SK-N-SH (cell line): ENCODE results near the gene TARDBP. TPM values are rescaled to one million over a fixed set of nuclear protein-coding genes. Genes with fewer than 3 reads are reported as not detected.

Source experiments
- CTCF ChIA-PET: fragments of 300-600, 350-600 bp; formaldehyde crosslinking; extraction: SDS; loops from one replicate; lab custom pipeline; 2021; lab: Yijun Ruan, JAX
- POLR2A ChIA-PET: fragments of 350-600 bp; sonication (Branson Sonifier 250); formaldehyde crosslinking; extraction: SDS; loops from one replicate; lab custom pipeline; 2020; ENCODE audit warnings: antibody characterized with exemption, inconsistent platforms; lab: Yijun Ruan, JAX
- DNase-seq: peaks from one replicate; pipeline ENCODE4 v3.0.0; 2012
- H2AFZ ChIP-seq: fragments of 200-600 bp; sonication (generic); 2 replicates; pipeline ENCODE4 v1.8.1; 2016; ENCODE audit warnings: antibody characterized with exemption, mild to moderate bottlenecking, low read depth
- H3F3A ChIP-seq: fragments of 200-600 bp; sonication (generic); replicated peaks from 2 replicates; pipeline ENCODE3; 2016; ENCODE audit warnings: antibody characterized with exemption, mild to moderate bottlenecking; ENCODE audit not compliant: insufficient read depth
- H3K27ac ChIP-seq, 2 experiments: fragments of 200-500 bp in 1 of 2; fragments of 200-600 bp in 1 of 2; sonication (Bioruptor generic) in 1 of 2; sonication (generic), shearing (Covaris generic) in 1 of 2; 2 replicates each; pipeline versions ENCODE4 v1.5.1 to v1.6.1; 2014 to 2016; ENCODE audit warnings: low read depth in 2 of 2, inconsistent platforms in 1 of 2, low read length in 1 of 2, mild to moderate bottlenecking in 1 of 2, mixed read lengths in 1 of 2
- H3K27me3 ChIP-seq: fragments of 200-600 bp; sonication (generic), shearing (Covaris generic); 2 replicates; pipeline ENCODE4 v1.6.1; 2016; ENCODE audit warnings: mixed run types; ENCODE audit not compliant: insufficient read depth
- H3K36me3 ChIP-seq, 2 experiments: fragments of 200-500 bp in 1 of 2; fragments of 200-600 bp in 1 of 2; sonication (Bioruptor generic) in 1 of 2; sonication (generic) in 1 of 2; replicated peaks in 1 of 2; 2 replicates each; pipeline versions ENCODE3 to v1.5.1; 2014 to 2016; ENCODE audit warnings: low read length in 1 of 2, mild to moderate bottlenecking in 1 of 2; ENCODE audit not compliant: insufficient read depth in 2 of 2, control insufficient read depth in 1 of 2
- H3K4me1 ChIP-seq, 2 experiments: fragments of 200-500 bp in 1 of 2; fragments of 200-600 bp in 1 of 2; sonication (Bioruptor generic) in 1 of 2; sonication (generic), shearing (Covaris generic) in 1 of 2; 2 replicates each; pipeline versions ENCODE4 v1.5.1 to v1.6.1; 2014 to 2016; ENCODE audit warnings: low read depth in 1 of 2, low read length in 1 of 2, mixed run types in 1 of 2; ENCODE audit not compliant: insufficient read depth in 2 of 2, control insufficient read depth in 1 of 2
- H3K4me2 ChIP-seq: fragments of 200-600 bp; sonication (generic), shearing (Covaris generic); 2 replicates; pipeline ENCODE4 v1.6.1; 2017; ENCODE audit warnings: mixed run types
- H3K4me3 ChIP-seq, 2 experiments: fragments of 200-500 bp in 1 of 2; fragments of 200-600 bp in 1 of 2; sonication (Bioruptor generic) in 1 of 2; sonication (generic), shearing (Covaris generic) in 1 of 2; 2 replicates each; pipeline versions ENCODE4 v1.5.1 to v1.8.1; 2014 to 2016; ENCODE audit warnings: low read depth in 2 of 2, inconsistent platforms in 1 of 2, low read length in 1 of 2, mild to moderate bottlenecking in 1 of 2, mixed read lengths in 1 of 2, moderate library complexity in 1 of 2
- H3K79me2 ChIP-seq: fragments of 200-600 bp; sonication (generic); 2 replicates; pipeline ENCODE4 v1.8.1; 2017; ENCODE audit warnings: mild to moderate bottlenecking; ENCODE audit not compliant: insufficient read depth
- H3K9ac ChIP-seq: fragments of 200-600 bp; sonication (generic); 2 replicates; pipeline ENCODE4 v1.6.1; 2017; ENCODE audit warnings: mixed run types
- H3K9me2 ChIP-seq: fragments of 200-600 bp; sonication (generic); 2 replicates; pipeline ENCODE4 v1.6.1; 2017; ENCODE audit warnings: mixed run types
- H3K9me3 ChIP-seq: fragments of 200-600 bp; sonication (generic); 2 replicates; pipeline ENCODE4 v1.6.1; 2017; ENCODE audit warnings: mixed run types, mild to moderate bottlenecking, moderate library complexity
- H4K20me1 ChIP-seq: fragments of 200-600 bp; sonication (generic); 2 replicates; pipeline ENCODE4 v1.6.1; 2017; ENCODE audit warnings: mild to moderate bottlenecking, mixed run types; ENCODE audit not compliant: insufficient read depth
- CTCF ChIP-seq: fragments of 200-600 bp; sonication (generic); IDR thresholded peaks from 2 replicates; pipeline ENCODE4 v1.6.1; 2017; ENCODE audit warnings: antibody characterized with exemption, mild to moderate bottlenecking, moderate library complexity
- GABPA ChIP-seq: IDR thresholded peaks from 2 replicates; pipeline ENCODE4 v1.4.0; 2012; ENCODE audit warnings: low read depth, mild to moderate bottlenecking
- MAX ChIP-seq: IDR thresholded peaks from 2 replicates; pipeline ENCODE4 v1.4.0; 2012; ENCODE audit warnings: low read depth
- MXI1 ChIP-seq: IDR thresholded peaks from 2 replicates; pipeline ENCODE4 v1.6.1; 2012; ENCODE audit warnings: mild to moderate bottlenecking, low read depth, low read length, improper control_type of control experiment
- NFIC ChIP-seq: IDR thresholded peaks from 2 replicates; pipeline ENCODE4 v1.4.0; 2012; ENCODE audit warnings: borderline replicate concordance
- NRF1 ChIP-seq: IDR thresholded peaks from 2 replicates; pipeline ENCODE4 v1.6.1; 2012; ENCODE audit warnings: low read depth, mild to moderate bottlenecking, low read length
- POLR2AphosphoS5 ChIP-seq: IDR thresholded peaks from 2 replicates; pipeline ENCODE4 v1.6.1; 2012; ENCODE audit warnings: low read depth, low read length
- TAF1 ChIP-seq: IDR thresholded peaks from 2 replicates; pipeline ENCODE4 v1.6.1; 2012; ENCODE audit warnings: low read depth, mild to moderate bottlenecking, low read length, moderate library complexity, borderline replicate concordance
- TCF12 ChIP-seq: IDR thresholded peaks from 2 replicates; pipeline ENCODE4 v1.4.0; 2012
- TEAD4 ChIP-seq: IDR thresholded peaks from 2 replicates; pipeline ENCODE4 v1.4.0; 2012; ENCODE audit warnings: mild to moderate bottlenecking, borderline replicate concordance; ENCODE audit not compliant: insufficient read depth
- USF1 ChIP-seq: IDR thresholded peaks from 2 replicates; pipeline ENCODE4 v1.4.0; 2012; ENCODE audit warnings: low read depth, borderline replicate concordance
- YY1 ChIP-seq: IDR thresholded peaks from 2 replicates; pipeline ENCODE4 v1.4.0; 2012; ENCODE audit warnings: low read depth, mild to moderate bottlenecking
- WGBS: methylation state at CpG from one replicate; pipeline ENCODE4 v1.1.6; 2017; ENCODE audit warnings: low lambda C conversion rate; 5-methylcytosine and 5-hydroxymethylcytosine counted together
- polyA plus RNA-seq, 3 experiments: library from polyadenylated mRNA; depleted of rRNA; stranded (reverse); fragments of >200 nt; gene quantifications; 2 replicates each; pipeline ENCODE4 v1.2.3, GENCODE V29; 2012
- TF ChIP-seq, protein P1 (sequence below): IDR thresholded peaks from 2 replicates; pipeline ENCODE4 v1.6.1; 2012; ENCODE audit warnings: mild to moderate bottlenecking, low read depth, low read length, moderate library complexity
- TF ChIP-seq, protein P2 (sequence below): IDR thresholded peaks from 2 replicates; pipeline ENCODE4; 2012

TARDBP gene
- polyA plus RNA-seq, 1 of the 3 experiments (the other 2 are of a cell fraction), result 207 TPM

DNA sequence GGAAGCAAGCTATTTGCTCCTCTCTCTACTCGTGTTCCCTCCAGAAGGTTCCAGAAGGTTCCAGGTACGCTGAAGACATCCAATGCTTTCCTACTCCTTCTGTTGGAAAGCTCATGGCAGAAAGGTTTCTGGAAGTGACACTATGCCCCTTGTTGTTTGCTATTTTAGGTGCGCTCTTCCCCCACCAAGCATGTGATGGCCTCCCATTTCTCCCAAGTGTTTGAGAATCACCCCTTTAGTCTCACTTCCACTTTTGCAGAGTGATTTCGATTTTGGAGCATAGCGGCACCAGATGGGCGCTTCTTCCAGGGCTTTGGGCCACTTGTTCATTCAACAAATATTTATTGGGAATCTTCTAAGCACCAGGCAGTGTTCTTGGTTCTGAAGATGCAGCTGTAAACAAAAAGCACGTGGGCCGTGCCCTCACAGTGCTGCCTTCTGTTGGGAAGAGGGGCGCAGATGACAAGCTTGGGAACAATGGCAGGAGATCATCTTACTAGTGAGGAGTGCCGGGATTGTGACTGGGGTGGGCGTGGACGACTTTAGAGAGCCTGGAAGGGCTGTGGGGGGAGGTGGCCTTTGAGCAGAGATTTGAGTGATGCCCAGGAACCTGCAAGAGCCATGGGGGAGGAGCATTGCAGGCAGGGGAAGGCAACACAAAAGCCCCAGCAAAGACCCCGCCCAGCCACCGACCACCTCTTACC lies 43.0 kb upstream of the TARDBP start:
- H3K4me3 ChIP-seq, result no peak overlapping the region
- H3K36me3 ChIP-seq, result no peaks in the 10 kb centered on the region
- 65% methylated on average over 14 of the region's 14 CpGs for WGBS
- H3K9me2 ChIP-seq, result no peaks in the 10 kb centered on the region
- H3K9ac ChIP-seq, result no peak overlapping the region
- DNase-seq, result no peak
- no peak overlapping the region for H3K4me2 ChIP-seq
- no peaks in the 10 kb centered on the region for H3F3A ChIP-seq
- no peaks in the 10 kb centered on the region for H4K20me1 ChIP-seq
- ChIA-PET CTCF (interaction anchor here (1.0 to 2.9 kb wide), 3 partner anchors 9 to 207 kb away, joined by 3 to 7 read pairs (median 4); no protein-coding TSS in a partner anchor), POLR2A (no interaction called here)
- no peaks in the 10 kb centered on the region for H3K4me1 ChIP-seq
- H3K27me3 ChIP-seq, result peaks cover 14% of the 10 kb centered on the region; the same call in 1 of the 2 replicates
- H2AFZ ChIP-seq, result no peak overlapping the region
- no peak overlapping the region for H3K27ac ChIP-seq
- no peaks in the 10 kb centered on the region for H3K79me2 ChIP-seq
- H3K9me3 ChIP-seq, result no peaks in the 10 kb centered on the region
- TF ChIP-seq YY1 (no peak), CTCF (no peak), GABPA (no peak)

- no peak overlapping the region for H3K27ac ChIP-seq
- 55% methylated on average over 2 of the region's 2 CpGs for WGBS
- H3K36me3 ChIP-seq, result no peaks in the 10 kb centered on the region
- no peak for TF ChIP-seq TEAD4
- TF ChIP-seq TCF12, result no peak
- no peaks in the 10 kb centered on the region for H3K4me1 ChIP-seq
- ChIA-PET CTCF (interaction anchor here (1.0 to 2.9 kb wide), 3 partner anchors 10 to 207 kb away, joined by 3 to 7 read pairs (median 4); no protein-coding TSS in a partner anchor), POLR2A (no interaction called here)
- no peak overlapping the region for H3K4me3 ChIP-seq
- H2AFZ ChIP-seq, result no peak overlapping the region
- H3K4me2 ChIP-seq, result no peak overlapping the region
- H4K20me1 ChIP-seq, result no peaks in the 10 kb centered on the region
- H3K9me3 ChIP-seq, result no peaks in the 10 kb centered on the region
- DNase-seq, result no peak
- H3F3A ChIP-seq, result no peaks in the 10 kb centered on the region
- no peaks in the 10 kb centered on the region for H3K9me2 ChIP-seq
- no peak overlapping the region for H3K9ac ChIP-seq
- H3K79me2 ChIP-seq, result no peaks in the 10 kb centered on the region
- peaks cover 10% of the 10 kb centered on the region; the same call in 1 of the 2 replicates for H3K27me3 ChIP-seq
Observed at GRCh38 chr1:10969971-10970332, 42.5 kb upstream of the TARDBP start.

DNA sequence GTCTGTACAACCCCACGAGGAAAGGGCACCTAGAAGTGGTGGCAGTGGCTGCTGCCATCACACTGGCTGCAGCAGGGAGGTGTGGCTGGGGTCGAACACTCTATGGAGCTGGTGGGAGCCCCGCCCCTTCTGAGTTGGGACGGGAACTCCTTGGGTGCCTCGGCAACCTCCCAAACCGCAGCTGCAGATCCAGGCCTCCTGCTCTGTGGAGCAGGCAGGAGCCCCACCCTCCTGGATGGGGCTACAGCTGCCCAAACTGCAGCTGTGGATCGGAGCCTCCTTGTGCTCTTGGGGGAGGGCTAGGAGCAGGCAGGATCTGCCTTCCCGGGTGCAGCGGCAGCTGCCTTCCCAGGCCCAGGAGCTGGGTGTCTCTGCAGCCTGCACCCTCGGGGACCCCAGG lies 38.9 kb upstream of the TARDBP start:
- H3K36me3 ChIP-seq, result no peaks in the 10 kb centered on the region
- POLR2A ChIA-PET, result no interaction called here
- CTCF ChIA-PET, result interaction anchor here (0.5 to 1.6 kb wide), 3 partner anchors 12 to 490 kb away, joined by 3 to 5 read pairs (median 3); no protein-coding TSS in a partner anchor
- peaks cover 7 to 10% of the 10 kb centered on the region in 2 experiments; a peak in 2 of 4 replicates for H3K4me1 ChIP-seq
- H3K9me3 ChIP-seq, result no peaks in the 10 kb centered on the region
- DNase-seq, result no peak
- peaks cover 9% of the 10 kb centered on the region for H3F3A ChIP-seq
- no peaks in the 10 kb centered on the region for H3K9me2 ChIP-seq
- no peak overlapping the region for H3K9ac ChIP-seq
- H3K27me3 ChIP-seq, result peaks cover 10% of the 10 kb centered on the region; the same call in 1 of the 2 replicates
- H2AFZ ChIP-seq, result no peak overlapping the region
- H4K20me1 ChIP-seq, result no peaks in the 10 kb centered on the region
- H3K79me2 ChIP-seq, result no peaks in the 10 kb centered on the region
- H3K27ac ChIP-seq, result no peak overlapping the region
- no peak overlapping the region for H3K4me2 ChIP-seq
- WGBS, result 59% methylated on average over 7 of the region's 10 CpGs
- no peak overlapping the region for H3K4me3 ChIP-seq
- TF ChIP-seq POLR2AphosphoS5, result no peak
- TF ChIP-seq, protein P1, sequence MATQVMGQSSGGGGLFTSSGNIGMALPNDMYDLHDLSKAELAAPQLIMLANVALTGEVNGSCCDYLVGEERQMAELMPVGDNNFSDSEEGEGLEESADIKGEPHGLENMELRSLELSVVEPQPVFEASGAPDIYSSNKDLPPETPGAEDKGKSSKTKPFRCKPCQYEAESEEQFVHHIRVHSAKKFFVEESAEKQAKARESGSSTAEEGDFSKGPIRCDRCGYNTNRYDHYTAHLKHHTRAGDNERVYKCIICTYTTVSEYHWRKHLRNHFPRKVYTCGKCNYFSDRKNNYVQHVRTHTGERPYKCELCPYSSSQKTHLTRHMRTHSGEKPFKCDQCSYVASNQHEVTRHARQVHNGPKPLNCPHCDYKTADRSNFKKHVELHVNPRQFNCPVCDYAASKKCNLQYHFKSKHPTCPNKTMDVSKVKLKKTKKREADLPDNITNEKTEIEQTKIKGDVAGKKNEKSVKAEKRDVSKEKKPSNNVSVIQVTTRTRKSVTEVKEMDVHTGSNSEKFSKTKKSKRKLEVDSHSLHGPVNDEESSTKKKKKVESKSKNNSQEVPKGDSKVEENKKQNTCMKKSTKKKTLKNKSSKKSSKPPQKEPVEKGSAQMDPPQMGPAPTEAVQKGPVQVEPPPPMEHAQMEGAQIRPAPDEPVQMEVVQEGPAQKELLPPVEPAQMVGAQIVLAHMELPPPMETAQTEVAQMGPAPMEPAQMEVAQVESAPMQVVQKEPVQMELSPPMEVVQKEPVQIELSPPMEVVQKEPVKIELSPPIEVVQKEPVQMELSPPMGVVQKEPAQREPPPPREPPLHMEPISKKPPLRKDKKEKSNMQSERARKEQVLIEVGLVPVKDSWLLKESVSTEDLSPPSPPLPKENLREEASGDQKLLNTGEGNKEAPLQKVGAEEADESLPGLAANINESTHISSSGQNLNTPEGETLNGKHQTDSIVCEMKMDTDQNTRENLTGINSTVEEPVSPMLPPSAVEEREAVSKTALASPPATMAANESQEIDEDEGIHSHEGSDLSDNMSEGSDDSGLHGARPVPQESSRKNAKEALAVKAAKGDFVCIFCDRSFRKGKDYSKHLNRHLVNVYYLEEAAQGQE, result no peak
- no peak for TF ChIP-seq MAX
- TF ChIP-seq GABPA, result no peak
- TF ChIP-seq MXI1, result no peak
- no peak for TF ChIP-seq NRF1
- TF ChIP-seq, protein P2, sequence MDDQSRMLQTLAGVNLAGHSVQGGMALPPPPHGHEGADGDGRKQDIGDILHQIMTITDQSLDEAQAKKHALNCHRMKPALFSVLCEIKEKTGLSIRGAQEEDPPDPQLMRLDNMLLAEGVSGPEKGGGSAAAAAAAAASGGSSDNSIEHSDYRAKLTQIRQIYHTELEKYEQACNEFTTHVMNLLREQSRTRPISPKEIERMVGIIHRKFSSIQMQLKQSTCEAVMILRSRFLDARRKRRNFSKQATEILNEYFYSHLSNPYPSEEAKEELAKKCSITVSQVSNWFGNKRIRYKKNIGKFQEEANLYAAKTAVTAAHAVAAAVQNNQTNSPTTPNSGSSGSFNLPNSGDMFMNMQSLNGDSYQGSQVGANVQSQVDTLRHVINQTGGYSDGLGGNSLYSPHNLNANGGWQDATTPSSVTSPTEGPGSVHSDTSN, result no peak
- no peak for TF ChIP-seq TAF1
- TF ChIP-seq USF1, result no peak
- TF ChIP-seq NFIC, result no peak
